Measurements from ENCODE around the gene ACHE.

ACHE gene

GRCh38 chr7:100847360-100847759, 48.3 kb downstream of the ACHE start:
- H3K4me3 ChIP-seq (ENCODE audit: low read depth, low read length), result no peak overlapping the region
- H3K27me3 ChIP-seq, result no peaks in the 10 kb centered on the region
- H3K9me3 ChIP-seq, result no peaks in the 10 kb centered on the region
- TF ChIP-seq CTCF (IDR thresholded peaks at IDR 0.05; ENCODE audit: low read depth, low read length), result no peak
- DNase-seq, result no peak
- H3K4me1 ChIP-seq, result 0 out of 2 replicates have a peak, but pooled peaks cover 2% of the 10 kb centered on the region
- no peaks in the 10 kb centered on the region for H3K36me3 ChIP-seq

- DNase-seq, result no peak
- TF ChIP-seq CTCF (IDR thresholded peaks at IDR 0.05; ENCODE audit: low read depth, low read length), result no peak
- Histone ChIP-seq H3K4me3 (ENCODE audit: low read depth, low read length) (no peak overlapping the region), H3K9me3 (no peaks in the 10 kb centered on the region), H3K4me1 (no peaks in the 10 kb centered on the region), H3K36me3 (no peaks in the 10 kb centered on the region), H3K27me3 (no peaks in the 10 kb centered on the region)
Measured at GRCh38 chr7:100840470-100841100, 55.1 kb downstream of the ACHE start.
